22Rv1 (cell line): ENCODE results near the gene CBFA2T2.

Experiments
- ZFX ChIP-seq: fragments of 450-650 bp; IDR thresholded peaks from 2 replicates; pipeline ENCODE4 v1.6.1; 2017; ENCODE audit warnings: antibody characterized with exemption, borderline replicate concordance
- TF ChIP-seq, protein P1 (sequence below): fragments of 450-650 bp; IDR thresholded peaks from 2 replicates; pipeline ENCODE4 v1.5.1; 2017; ENCODE audit warnings: mild to moderate bottlenecking

DNA sequence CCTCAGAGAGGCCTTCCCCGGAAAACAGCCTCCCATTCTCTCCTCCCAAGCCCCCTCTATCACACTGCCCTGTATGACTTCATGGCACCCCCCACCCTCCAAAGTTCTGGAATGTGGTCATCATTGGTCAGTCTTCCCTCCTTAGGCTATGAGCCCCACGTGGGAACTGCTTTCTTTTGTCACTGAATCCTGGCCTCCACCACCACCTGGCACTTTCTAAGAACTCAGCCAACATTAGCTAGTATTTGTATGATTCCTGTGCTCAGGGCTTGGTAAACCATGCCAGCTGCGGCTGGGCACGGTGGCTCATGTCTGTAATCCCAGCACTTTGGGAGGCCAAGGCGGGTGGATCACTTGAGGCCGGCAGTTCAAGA lies 204.7 kb downstream of the CBFA2T2 start:
- TF ChIP-seq, protein P1, sequence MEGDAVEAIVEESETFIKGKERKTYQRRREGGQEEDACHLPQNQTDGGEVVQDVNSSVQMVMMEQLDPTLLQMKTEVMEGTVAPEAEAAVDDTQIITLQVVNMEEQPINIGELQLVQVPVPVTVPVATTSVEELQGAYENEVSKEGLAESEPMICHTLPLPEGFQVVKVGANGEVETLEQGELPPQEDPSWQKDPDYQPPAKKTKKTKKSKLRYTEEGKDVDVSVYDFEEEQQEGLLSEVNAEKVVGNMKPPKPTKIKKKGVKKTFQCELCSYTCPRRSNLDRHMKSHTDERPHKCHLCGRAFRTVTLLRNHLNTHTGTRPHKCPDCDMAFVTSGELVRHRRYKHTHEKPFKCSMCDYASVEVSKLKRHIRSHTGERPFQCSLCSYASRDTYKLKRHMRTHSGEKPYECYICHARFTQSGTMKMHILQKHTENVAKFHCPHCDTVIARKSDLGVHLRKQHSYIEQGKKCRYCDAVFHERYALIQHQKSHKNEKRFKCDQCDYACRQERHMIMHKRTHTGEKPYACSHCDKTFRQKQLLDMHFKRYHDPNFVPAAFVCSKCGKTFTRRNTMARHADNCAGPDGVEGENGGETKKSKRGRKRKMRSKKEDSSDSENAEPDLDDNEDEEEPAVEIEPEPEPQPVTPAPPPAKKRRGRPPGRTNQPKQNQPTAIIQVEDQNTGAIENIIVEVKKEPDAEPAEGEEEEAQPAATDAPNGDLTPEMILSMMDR, result no peak
- TF ChIP-seq ZFX, result no peak
